ENCODE results near the gene PPM1N. TPM values are rescaled to one million over a fixed set of nuclear protein-coding genes. Genes with fewer than 3 reads are reported as not detected.
A peak's percentile ranks its signal among the peaks of the same experiment; 100 is the strongest.

The PPM1N gene
- total RNA-seq, 1 donor from 2014 or later = 2.2 TPM

DNA sequence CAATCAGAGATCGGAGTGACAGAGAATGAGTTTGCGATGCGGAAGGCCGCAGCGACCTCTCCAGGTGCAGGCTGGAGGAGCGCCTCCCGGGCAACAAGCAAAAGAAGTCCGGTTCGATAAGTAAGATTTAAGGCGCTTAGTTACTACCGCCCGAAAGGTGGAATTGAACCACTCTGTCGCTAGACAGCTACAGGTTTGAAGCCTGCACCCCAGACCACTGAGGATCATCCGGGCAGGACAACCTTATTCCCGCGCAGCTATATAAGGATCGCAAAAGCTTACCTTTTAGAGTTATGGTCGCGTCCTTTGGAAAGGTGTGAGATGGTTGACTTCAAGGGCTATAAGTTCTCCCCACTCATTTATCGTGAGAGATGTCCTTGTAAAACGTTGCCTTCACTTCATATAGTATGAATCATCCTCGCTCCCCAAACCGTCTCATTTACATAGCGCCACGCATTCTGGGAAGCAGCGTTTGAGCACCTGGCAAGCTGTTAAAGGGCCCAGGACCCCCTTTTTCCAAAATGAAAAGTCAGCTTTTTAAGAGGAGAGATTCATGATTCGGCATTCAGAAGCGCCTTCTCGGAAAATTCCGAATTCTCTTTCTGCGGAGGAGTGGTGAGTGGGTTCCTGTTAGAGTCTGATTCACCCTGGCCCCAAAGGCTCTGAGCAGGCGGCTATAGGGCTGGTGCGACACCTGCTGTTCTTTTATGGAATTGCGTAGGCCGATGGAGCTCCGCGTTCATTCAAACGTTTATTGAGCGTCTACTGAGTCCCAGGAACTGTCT lies 19.6 kb upstream of the PPM1N start:
- DNase-seq (ENCODE audit: low spot score in 2 of 2) = peak; percentile 44 to 93
- no peaks in the 10 kb centered on the region for H3K36me3 ChIP-seq
- H3K27ac ChIP-seq = peak overlapping the region; percentile 85 to 96
- intact Hi-C loops (cut with DNase I) = loop anchor here (1.0 kb wide), 3 partner anchors 35 to 50 kb away; no protein-coding TSS in a partner anchor
- peak overlapping the region; percentile 47 to 53 for H3K4me3 ChIP-seq
- TF ChIP-seq, protein P1, sequence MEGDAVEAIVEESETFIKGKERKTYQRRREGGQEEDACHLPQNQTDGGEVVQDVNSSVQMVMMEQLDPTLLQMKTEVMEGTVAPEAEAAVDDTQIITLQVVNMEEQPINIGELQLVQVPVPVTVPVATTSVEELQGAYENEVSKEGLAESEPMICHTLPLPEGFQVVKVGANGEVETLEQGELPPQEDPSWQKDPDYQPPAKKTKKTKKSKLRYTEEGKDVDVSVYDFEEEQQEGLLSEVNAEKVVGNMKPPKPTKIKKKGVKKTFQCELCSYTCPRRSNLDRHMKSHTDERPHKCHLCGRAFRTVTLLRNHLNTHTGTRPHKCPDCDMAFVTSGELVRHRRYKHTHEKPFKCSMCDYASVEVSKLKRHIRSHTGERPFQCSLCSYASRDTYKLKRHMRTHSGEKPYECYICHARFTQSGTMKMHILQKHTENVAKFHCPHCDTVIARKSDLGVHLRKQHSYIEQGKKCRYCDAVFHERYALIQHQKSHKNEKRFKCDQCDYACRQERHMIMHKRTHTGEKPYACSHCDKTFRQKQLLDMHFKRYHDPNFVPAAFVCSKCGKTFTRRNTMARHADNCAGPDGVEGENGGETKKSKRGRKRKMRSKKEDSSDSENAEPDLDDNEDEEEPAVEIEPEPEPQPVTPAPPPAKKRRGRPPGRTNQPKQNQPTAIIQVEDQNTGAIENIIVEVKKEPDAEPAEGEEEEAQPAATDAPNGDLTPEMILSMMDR (IDR thresholded peaks at IDR 0.05) = peak; percentile 96 to 99 (median 97)
- peaks cover 0 to 4% of the 10 kb centered on the region in 2 donors for H3K4me1 ChIP-seq
- no peaks in the 10 kb centered on the region for H3K27me3 ChIP-seq
- H3K9me3 ChIP-seq = no peaks in the 10 kb centered on the region

DNA sequence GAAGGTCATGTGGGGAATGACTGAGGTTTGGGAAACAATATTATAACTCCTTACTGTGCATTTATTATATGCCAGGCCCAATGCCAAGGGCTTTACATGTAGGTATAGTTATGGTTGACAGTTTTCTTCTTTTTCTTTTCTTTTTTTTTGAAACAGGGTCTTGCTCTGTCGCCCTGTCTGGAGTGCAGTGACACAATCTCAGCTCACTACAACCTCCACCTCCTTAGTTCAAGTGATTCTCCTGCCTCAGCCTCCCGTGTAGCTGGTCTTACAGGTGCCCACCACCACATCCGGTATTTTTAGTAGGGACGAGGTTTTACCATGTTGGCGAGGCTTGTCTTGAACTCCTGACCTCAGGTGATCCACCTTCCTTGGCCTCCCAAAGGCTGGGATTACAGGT lies 15.2 kb upstream of the PPM1N start:
- Histone ChIP-seq H3K4me3 (no peak overlapping the region), H3K36me3 (no peaks in the 10 kb centered on the region), H3K9me3 (no peaks in the 10 kb centered on the region), H3K27me3 (no peaks in the 10 kb centered on the region), H3K27ac (no peak overlapping the region), H3K4me1 (peaks cover 0 to 2% of the 10 kb centered on the region in 2 donors)
- DNase-seq (ENCODE audit: low spot score in 2 of 2) = no peak
- TF ChIP-seq, protein P1 (IDR thresholded peaks at IDR 0.05) = no peak
- intact Hi-C loops (cut with DNase I) = no loop called here

DNA sequence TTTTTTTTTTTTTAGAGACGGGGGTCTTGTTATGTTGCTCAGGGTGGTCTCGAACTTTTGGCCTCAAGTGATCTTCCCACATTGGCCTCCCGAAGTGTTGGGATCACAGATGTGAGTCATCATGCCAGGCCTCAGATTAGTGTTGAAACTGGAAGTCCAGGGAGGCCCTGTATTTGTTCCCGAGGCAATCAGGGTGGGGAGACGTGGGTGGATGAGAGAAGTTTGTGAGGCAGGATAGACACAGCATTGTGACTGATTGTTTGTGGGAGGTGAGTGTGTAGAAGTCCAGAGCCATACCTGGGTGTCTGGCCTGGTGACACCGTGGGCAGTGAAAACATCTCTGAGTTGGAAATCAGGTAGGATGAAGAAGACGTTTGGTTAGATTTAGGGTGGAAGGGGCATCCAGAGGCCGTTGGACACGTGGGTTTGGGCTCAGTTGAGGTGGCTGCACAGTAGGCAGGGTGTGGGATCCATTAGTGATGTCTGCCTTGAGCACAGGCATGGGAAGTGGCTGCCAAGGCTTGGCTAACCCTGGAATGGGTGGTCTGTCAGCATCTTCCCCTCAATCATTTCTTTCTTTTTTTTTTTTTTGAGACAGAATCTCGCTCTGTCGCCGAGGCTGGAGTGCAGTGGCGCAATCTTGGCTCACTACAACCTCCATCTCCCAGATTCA lies 13.8 kb upstream of the PPM1N start:
- intact Hi-C loops (cut with DNase I) = no loop called here
- TF ChIP-seq, protein P1 (IDR thresholded peaks at IDR 0.05) = no peak
- H3K27ac ChIP-seq = no peak overlapping the region

DNA sequence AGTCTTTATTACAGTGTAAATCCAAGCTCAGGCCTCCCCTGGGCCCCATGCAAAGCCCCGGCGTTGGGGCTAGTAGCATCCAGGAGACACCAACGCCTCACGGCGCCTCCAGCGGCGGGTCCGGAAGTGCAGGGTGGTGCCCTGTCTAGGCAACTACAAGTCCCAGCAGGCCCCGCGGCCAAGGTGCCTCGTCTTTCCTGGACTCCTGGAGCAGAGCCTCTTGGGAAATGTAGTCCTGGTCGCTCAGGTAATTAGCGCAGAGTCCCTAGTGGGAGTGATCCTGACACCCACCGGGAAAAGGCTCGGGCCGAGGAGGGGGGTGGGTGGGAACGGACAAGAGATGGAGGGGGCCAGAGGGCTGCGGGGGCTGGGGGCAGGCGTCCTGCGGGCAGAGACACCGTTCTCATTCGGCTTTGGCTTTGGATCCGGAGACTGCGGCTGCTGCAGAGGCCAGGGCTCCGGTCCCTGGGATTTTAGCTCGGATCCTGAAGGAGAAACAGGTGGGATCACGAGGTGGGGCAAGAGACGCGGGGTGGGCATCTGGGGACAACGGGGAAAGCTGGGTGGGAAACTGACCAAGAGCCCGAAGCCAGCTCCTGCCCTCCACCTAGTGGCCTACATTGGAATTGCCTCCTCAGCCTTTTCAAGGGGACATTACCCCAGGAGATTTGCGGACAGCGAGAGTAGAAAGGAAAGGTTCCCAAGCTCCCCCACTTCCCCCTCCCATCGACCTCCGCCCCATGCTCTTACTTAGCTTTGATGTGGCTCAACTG lies 12.8 kb upstream of the PPM1N start:
- intact Hi-C loops (cut with DNase I) = loop anchor here (1.0 kb wide), 2 partner anchors 56 to 79 kb away; partner anchors contain the start of gene POLR1G

More for the DNA sequence above, 13.8 kb upstream of the PPM1N start:
- Histone ChIP-seq H3K9me3 (no peaks in the 10 kb centered on the region), H3K36me3 (no peaks in the 10 kb centered on the region), H3K4me1 (peaks cover 0 to 2% of the 10 kb centered on the region in 2 donors), H3K4me3 (no peak overlapping the region), H3K27me3 (no peaks in the 10 kb centered on the region)
- no peak for DNase-seq (ENCODE audit: low spot score in 2 of 2)

DNA sequence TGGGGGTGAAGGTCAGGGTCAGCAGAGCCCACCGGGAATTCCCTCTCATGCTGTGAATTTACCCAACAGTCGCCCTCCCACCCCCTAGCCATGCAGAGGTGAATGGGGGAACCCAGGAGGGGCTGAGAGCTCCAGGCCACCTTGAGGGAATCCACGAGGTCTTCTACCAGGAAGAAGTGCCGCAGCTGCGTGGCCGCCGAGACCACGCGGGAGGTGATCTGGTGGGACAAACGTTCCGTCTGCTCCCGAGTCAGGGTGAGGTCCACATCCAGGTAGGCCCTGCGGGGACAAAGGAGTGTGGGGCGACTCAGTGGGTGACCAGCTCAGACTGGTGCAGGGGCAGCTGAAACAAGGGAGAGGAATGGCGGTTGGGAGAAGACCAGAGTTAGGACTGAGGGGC lies 9.5 kb upstream of the PPM1N start:
- H3K36me3 ChIP-seq = no peaks in the 10 kb centered on the region
- no peak overlapping the region for H3K27ac ChIP-seq
- no peak overlapping the region for H3K4me3 ChIP-seq
- no peaks in the 10 kb centered on the region for H3K9me3 ChIP-seq
- peaks cover 0 to 10% of the 10 kb centered on the region in 2 donors for H3K4me1 ChIP-seq
- no peak for DNase-seq (ENCODE audit: low spot score in 2 of 2)
- H3K27me3 ChIP-seq = no peaks in the 10 kb centered on the region
- TF ChIP-seq, protein P1 (IDR thresholded peaks at IDR 0.05) = no peak
- intact Hi-C loops (cut with DNase I) = no loop called here

More for the DNA sequence above, 12.8 kb upstream of the PPM1N start:
- H3K27me3 ChIP-seq = no peaks in the 10 kb centered on the region
- TF ChIP-seq, protein P1 (IDR thresholded peaks at IDR 0.05) = peak; percentile 81 to 84 (median 83)
- H3K4me1 ChIP-seq = peaks cover 0 to 2% of the 10 kb centered on the region in 2 donors
- H3K27ac ChIP-seq = peak overlapping the region; percentile 84 to 91
- H3K36me3 ChIP-seq = no peaks in the 10 kb centered on the region
- peak; percentile 95 to 99 for DNase-seq (ENCODE audit: low spot score in 2 of 2)
- peak overlapping the region; percentile 62 to 75 for H3K4me3 ChIP-seq
- no peaks in the 10 kb centered on the region for H3K9me3 ChIP-seq
